Calu3 (cell line): ENCODE results near the gene THBS2. TPM values are rescaled to one million over a fixed set of nuclear protein-coding genes. Genes with fewer than 3 reads are reported as not detected.

Source experiments
- BruUV-seq: library from RNA; stranded (reverse); fragments of 400-500 nt; replicated peaks from 2 replicates; lab custom pipeline; 2021; lab: Mats Ljungman, UMichigan
- CTCF ChIA-PET: fragments of 300-600 bp; sonication (Branson Sonifier 250); formaldehyde crosslinking; loops from one replicate; lab custom pipeline; 2022; ENCODE audit warnings: antibody characterized with exemption; lab: Charles Lee
- DNase-seq: peaks from one replicate; pipeline ENCODE4 v3.0.0; 2022
- H3K27ac Mint-ChIP-seq: one replicate; pipeline ENCODE4 v1.8.0; 2022; ENCODE audit warnings: mixed read lengths; ENCODE audit not compliant: unreplicated experiment
- H3K27me3 Mint-ChIP-seq: one replicate; pipeline ENCODE4 v1.8.0; 2022; ENCODE audit warnings: mixed read lengths; ENCODE audit not compliant: unreplicated experiment
- H3K36me3 Mint-ChIP-seq: one replicate; pipeline ENCODE4 v1.8.0; 2022; ENCODE audit warnings: mild to moderate bottlenecking, moderate library complexity, mixed read lengths; ENCODE audit not compliant: insufficient read depth, unreplicated experiment
- H3K4me1 Mint-ChIP-seq: one replicate; pipeline ENCODE4 v1.8.0; 2022; ENCODE audit warnings: mild to moderate bottlenecking, low read depth, mixed read lengths; ENCODE audit not compliant: unreplicated experiment
- H3K4me3 Mint-ChIP-seq: one replicate; pipeline ENCODE4 v1.8.0; 2022; ENCODE audit warnings: mild to moderate bottlenecking, low read depth, moderate library complexity, mixed read lengths; ENCODE audit not compliant: unreplicated experiment
- H3K9me3 Mint-ChIP-seq: one replicate; pipeline ENCODE4 v1.8.0; 2022; ENCODE audit warnings: low read depth, mixed read lengths; ENCODE audit not compliant: unreplicated experiment
- CTCF ChIP-seq: fragments of 200-600 bp; IDR thresholded peaks from one replicate; pipeline ENCODE4 v1.8.0; 2022; ENCODE audit warnings: antibody characterized with exemption; ENCODE audit not compliant: unreplicated experiment
- intact Hi-C: fragments of 100-400 bp; cut with micrococcal nuclease; formaldehyde crosslinking; loops from one replicate; pipeline ENCODE4 v1.10.0; 2022; ENCODE audit not compliant: unreplicated experiment
- total RNA-seq: library from RNA; stranded (reverse); gene quantifications from 2 replicates; pipeline ENCODE4 v1.2.3, GENCODE V29; 2022

The THBS2 gene
- total RNA-seq, 1 experiment from 2014 or later: not detected

GRCh38 chr6:169210611-169211010 is 43.0 kb downstream of the THBS2 start:
- no TSS peak for BruUV-seq
- Mint-ChIP-seq H3K4me3 (no peak overlapping the region), H3K27me3 (no peaks in the 10 kb centered on the region), H3K4me1 (peaks cover 40% of the 10 kb centered on the region), H3K36me3 (no peaks in the 10 kb centered on the region), H3K9me3 (peaks cover 7% of the 10 kb centered on the region), H3K27ac (no peak overlapping the region)
- no peak for TF ChIP-seq CTCF
- no peak for DNase-seq
- CTCF ChIA-PET: no interaction called here
- intact Hi-C loops: loop anchor here (5.0 kb wide), 1 partner anchor 82 kb away; no protein-coding TSS in a partner anchor

GRCh38 chr6:169208011-169208410 is 45.6 kb downstream of the THBS2 start:
- peaks cover 7% of the 10 kb centered on the region for H3K9me3 Mint-ChIP-seq
- CTCF ChIA-PET: no interaction called here
- TF ChIP-seq CTCF: no peak

GRCh38 chr6:169207482-169207881 is 46.2 kb downstream of the THBS2 start:
- CTCF ChIA-PET: no interaction called here
- H3K36me3 Mint-ChIP-seq: no peaks in the 10 kb centered on the region
- BruUV-seq: no TSS peak
- peaks cover 7% of the 10 kb centered on the region for H3K9me3 Mint-ChIP-seq
- no peak overlapping the region for H3K27ac Mint-ChIP-seq
- H3K4me3 Mint-ChIP-seq: no peak overlapping the region
- H3K4me1 Mint-ChIP-seq: peaks cover 22% of the 10 kb centered on the region
- DNase-seq: no peak
- intact Hi-C loops: no loop called here
- TF ChIP-seq CTCF: no peak
- H3K27me3 Mint-ChIP-seq: no peaks in the 10 kb centered on the region

More at GRCh38 chr6:169208011-169208410, 45.6 kb downstream of the THBS2 start:
- intact Hi-C loops: no loop called here
- no peak for DNase-seq
- no peak overlapping the region for H3K4me3 Mint-ChIP-seq
- no peak overlapping the region for H3K27ac Mint-ChIP-seq
- peaks cover 25% of the 10 kb centered on the region for H3K4me1 Mint-ChIP-seq
- BruUV-seq: no TSS peak
- no peaks in the 10 kb centered on the region for H3K36me3 Mint-ChIP-seq
- H3K27me3 Mint-ChIP-seq: no peaks in the 10 kb centered on the region

GRCh38 chr6:169205176-169206160 is 48.2 kb downstream of the THBS2 start:
- intact Hi-C loops: no loop called here
- H3K36me3 Mint-ChIP-seq: no peaks in the 10 kb centered on the region
- no peaks in the 10 kb centered on the region for H3K27me3 Mint-ChIP-seq
- H3K4me3 Mint-ChIP-seq: no peak overlapping the region
- peaks cover 5% of the 10 kb centered on the region for H3K9me3 Mint-ChIP-seq
- no peak for TF ChIP-seq CTCF
- H3K27ac Mint-ChIP-seq: no peak overlapping the region
- no peak for DNase-seq
- BruUV-seq: no TSS peak
- CTCF ChIA-PET: no interaction called here
- peaks cover 15% of the 10 kb centered on the region for H3K4me1 Mint-ChIP-seq
